GM06990 (cell line): ENCODE results near the gene RNF220.

Experiments used
- DNase-seq: peaks from one replicate; pipeline ENCODE4 v3.0.0-alpha.2; 2011; ENCODE audit not compliant: insufficient read length; ENCODE audit errors: extremely low read depth
- H3K27me3 ChIP-seq: replicated peaks from 2 replicates; pipeline ENCODE4 v1.6.0; 2011; ENCODE audit warnings: low read length; ENCODE audit not compliant: control insufficient read depth, insufficient read depth
- H3K36me3 ChIP-seq: 2 replicates; pipeline ENCODE4 v1.5.1; 2011; ENCODE audit warnings: low read length; ENCODE audit not compliant: control insufficient read depth, insufficient read depth
- H3K4me3 ChIP-seq: replicated peaks from 2 replicates; pipeline ENCODE4 v1.5.1; 2011; ENCODE audit warnings: low read depth, mild to moderate bottlenecking, control low read depth, low read length
- TF ChIP-seq, protein P1 (sequence below): IDR thresholded peaks from 2 replicates; pipeline ENCODE4 v1.5.1; 2011; ENCODE audit warnings: low read length, control low read depth, mild to moderate bottlenecking, inconsistent platforms; ENCODE audit not compliant: insufficient read depth, poor library complexity, severe bottlenecking

RNF220 gene

DNA sequence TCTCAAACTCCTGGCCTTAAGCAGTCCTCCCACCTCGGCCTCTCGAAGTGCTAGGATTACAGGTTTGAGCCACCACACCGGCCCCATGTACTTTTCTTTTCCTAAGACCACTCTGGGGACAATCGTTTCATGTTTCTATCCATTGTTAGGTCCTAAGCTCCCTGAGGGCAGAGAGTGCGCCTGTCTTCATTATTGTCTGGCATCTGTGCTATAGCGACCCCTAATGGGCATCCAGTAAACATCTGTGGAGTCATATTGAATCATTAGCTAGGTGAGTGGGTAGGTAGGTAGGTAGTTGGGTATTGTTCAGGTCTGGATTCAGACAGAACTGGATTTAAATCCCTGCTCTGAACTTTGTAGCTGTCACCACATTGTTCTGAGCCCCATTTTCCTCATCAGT, 203.1 kb downstream of the RNF220 start:
- H3K4me3 ChIP-seq: no peak overlapping the region
- DNase-seq: no peak
- TF ChIP-seq, protein P1, sequence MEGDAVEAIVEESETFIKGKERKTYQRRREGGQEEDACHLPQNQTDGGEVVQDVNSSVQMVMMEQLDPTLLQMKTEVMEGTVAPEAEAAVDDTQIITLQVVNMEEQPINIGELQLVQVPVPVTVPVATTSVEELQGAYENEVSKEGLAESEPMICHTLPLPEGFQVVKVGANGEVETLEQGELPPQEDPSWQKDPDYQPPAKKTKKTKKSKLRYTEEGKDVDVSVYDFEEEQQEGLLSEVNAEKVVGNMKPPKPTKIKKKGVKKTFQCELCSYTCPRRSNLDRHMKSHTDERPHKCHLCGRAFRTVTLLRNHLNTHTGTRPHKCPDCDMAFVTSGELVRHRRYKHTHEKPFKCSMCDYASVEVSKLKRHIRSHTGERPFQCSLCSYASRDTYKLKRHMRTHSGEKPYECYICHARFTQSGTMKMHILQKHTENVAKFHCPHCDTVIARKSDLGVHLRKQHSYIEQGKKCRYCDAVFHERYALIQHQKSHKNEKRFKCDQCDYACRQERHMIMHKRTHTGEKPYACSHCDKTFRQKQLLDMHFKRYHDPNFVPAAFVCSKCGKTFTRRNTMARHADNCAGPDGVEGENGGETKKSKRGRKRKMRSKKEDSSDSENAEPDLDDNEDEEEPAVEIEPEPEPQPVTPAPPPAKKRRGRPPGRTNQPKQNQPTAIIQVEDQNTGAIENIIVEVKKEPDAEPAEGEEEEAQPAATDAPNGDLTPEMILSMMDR: peak; percentile 32
- no peaks in the 10 kb centered on the region; the same call in none of the 2 replicates for H3K27me3 ChIP-seq
- no peaks in the 10 kb centered on the region for H3K36me3 ChIP-seq

- H3K36me3 ChIP-seq: no peaks in the 10 kb centered on the region
- no peak overlapping the region for H3K4me3 ChIP-seq
- DNase-seq: no peak
- no peaks in the 10 kb centered on the region; the same call in none of the 2 replicates for H3K27me3 ChIP-seq
- TF ChIP-seq, protein P1: peak; percentile 52
Observed at GRCh38 chr1:44609412-44609767, 204.3 kb downstream of the RNF220 start.

- no peaks in the 10 kb centered on the region; the same call in 1 of the 2 replicates for H3K27me3 ChIP-seq
- no peak for DNase-seq
- TF ChIP-seq, protein P1: no peak
- no peaks in the 10 kb centered on the region for H3K36me3 ChIP-seq
- no peak overlapping the region for H3K4me3 ChIP-seq
Observed at GRCh38 chr1:44609768-44610526, 204.9 kb downstream of the RNF220 start.

GRCh38 chr1:44610527-44611148, 205.6 kb downstream of the RNF220 start:
- no peak for DNase-seq
- TF ChIP-seq, protein P1: no peak
- H3K27me3 ChIP-seq: no peaks in the 10 kb centered on the region
- H3K36me3 ChIP-seq: no peaks in the 10 kb centered on the region
- no peak overlapping the region for H3K4me3 ChIP-seq

DNA sequence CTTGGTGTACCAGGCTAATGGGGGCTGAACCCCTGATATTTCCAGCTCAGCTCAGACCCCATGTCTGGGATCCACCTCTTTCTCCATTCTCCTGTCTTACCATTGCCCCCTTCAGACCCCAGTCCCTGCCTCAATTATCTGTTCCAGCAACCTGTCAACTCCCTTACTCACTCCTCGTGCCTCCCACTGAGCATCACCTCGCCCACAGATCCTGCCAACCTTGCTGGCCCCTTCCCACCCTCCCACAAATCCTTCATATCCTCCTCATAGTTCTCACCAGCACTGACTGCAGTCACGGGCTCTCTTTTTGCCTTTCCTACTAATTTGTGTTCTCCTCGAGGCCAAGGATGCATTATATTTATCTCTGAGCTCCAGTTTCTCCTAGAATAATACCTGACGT, 206.4 kb downstream of the RNF220 start:
- H3K4me3 ChIP-seq: no peak overlapping the region
- no peaks in the 10 kb centered on the region for H3K36me3 ChIP-seq
- no peak for DNase-seq
- no peaks in the 10 kb centered on the region for H3K27me3 ChIP-seq
- TF ChIP-seq, protein P1: no peak
